Central memory CD4-positive, alpha-beta T cell (primary cell): ENCODE measurements around the gene CRNKL1.

Experiments used
- DNase-seq: peaks from one replicate; pipeline ENCODE4 v3.0.0; 2022
- total RNA-seq, 3 experiments: gene quantifications; one replicate each; lab custom pipeline; 2026; lab: John Stamatoyannopoulos, UW

CRNKL1 gene
- 56.3 to 87.0 (median 79.1) reads per million in 3 experiments for total RNA-seq

DNA sequence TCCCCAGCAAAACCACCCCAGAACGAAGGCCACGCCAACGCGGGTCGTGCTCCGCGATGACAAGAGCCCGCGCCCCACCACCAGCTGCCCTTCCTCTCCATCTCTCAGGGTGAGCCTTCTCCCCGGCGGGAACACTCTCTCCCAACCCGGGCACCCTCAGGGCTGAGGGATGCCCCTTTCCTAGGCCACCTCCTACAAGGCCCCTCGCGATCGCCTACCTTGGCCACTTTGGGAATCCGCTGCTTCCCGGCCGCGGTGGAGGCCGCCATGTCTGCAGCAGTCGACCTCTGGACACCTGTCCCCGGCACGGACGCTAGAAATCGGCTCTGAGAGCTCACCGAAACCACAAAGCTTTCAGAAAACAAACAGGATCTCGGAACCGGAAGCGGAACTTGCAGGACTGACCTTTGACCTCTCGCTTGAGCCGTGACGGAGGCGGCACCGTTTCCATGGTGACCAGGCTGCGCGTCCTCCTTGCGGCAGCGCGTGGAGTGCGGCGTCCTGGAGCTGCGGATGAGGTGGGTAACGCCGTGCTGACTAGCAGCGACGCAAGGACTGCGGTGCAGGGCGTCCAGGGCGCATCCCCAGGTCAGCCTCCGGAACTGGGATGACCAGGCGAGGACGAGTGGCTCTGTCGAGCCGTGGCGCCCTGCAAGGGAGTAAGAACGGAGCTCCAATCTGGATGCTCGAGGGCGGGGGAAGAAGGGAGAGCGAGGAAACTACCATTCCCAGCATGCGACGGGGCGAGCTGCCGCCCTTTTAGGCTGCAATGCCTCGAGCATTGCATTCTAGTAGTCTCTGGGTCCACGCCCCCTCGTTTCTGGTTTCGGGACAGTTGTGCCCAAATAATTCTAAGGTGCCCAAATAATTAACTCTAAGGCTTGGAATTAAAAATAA lies at the start of gene CRNKL1, which contains the start of gene CFAP61:
CRNKL1 (minus strand) TSS at position 393 of the 897 bp plus-strand sequence; CDS start at position 269, 124 bp downstream.
CFAP61 (plus strand) TSS at position 459 of the 897 bp plus-strand sequence. CDS start 4,122 bp downstream, outside the sequence.
- DNase-seq, result peak; percentile 97

GRCh38 chr20:20100881-20101280 lies 48.6 kb upstream of the CRNKL1 start:
- DNase-seq, result no peak

DNA sequence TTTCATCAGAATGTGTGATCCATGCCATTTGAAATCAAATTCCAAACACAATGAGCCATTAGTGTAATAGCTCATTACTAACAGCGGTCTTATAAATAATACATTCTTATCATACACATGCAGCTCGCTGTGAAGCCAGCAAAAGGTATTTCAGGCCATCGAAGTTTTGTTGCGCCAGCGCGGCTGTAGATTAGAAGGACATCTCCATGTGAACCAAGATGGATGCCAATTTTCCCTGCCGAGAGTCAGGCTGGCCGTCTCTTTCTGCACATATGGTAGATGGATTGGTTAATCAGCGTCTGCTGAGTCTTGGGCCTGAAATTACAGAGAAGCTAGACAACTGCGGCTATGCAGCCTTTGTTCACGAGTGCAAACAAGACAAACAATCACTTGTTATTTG lies 44.2 kb upstream of the CRNKL1 start:
- DNase-seq, result no peak

DNA sequence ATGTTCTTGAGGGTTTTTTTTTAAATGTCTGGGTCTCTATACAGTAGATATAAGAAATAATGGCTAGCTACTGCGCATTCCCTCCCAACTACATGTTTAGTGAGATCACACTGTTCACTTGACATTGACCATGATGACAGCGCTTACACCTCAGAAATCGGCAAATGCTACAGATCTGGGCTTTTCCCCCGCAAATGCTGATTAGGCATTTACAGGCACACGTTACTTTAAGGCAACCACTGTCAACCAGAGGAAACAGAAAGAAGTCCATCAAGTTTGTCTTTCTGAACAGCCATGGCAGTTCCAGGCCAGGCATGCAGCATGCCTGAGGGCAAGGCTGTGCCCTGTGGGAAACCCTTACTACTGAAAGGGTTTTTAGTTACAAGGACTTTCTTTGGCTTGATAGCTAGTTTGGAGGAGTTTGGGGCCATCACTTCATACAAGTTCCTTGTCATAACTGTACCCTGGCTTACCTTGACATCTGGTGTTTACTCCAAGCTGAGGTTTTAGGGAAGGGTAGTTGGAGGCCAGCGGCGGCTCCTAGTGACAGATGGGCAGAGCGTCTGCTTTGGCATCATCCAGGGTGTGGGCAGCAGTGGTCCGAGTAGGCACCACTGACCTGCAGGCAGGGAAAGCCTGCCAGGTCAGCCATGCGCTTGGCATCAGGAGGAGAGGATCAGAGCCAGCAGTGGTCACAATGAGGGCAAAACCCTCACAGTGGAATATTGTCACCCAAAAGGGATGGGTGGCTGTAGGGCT lies 43.0 kb upstream of the CRNKL1 start:
- no peak for DNase-seq

- DNase-seq, result no peak
Observed at GRCh38 chr20:20094410-20094809, 42.1 kb upstream of the CRNKL1 start.

DNA sequence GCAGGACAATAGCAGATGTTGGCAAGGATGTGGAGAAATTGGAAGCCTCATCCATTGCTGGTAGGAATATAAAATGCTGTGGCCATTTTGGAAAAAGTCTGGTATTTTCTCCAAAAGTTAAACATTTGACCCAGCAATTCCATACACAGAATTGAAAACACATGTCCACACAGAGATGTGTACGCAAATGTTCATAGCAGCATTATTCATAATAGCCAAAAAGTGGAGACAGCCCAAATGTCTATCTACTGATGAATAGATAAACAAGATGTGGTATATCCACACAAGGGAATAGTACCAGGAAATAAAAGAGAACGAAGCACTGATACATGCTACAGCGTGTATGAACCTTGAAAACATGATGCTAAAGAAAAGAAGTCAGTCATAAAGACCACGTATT lies 40.6 kb upstream of the CRNKL1 start:
- no peak for DNase-seq

- DNase-seq, result no peak
Observed at GRCh38 chr20:20089939-20090338, 37.7 kb upstream of the CRNKL1 start.

GRCh38 chr20:20089018-20089417 lies 36.8 kb upstream of the CRNKL1 start:
- DNase-seq, result no peak

GRCh38 chr20:20085812-20086211 lies 33.5 kb upstream of the CRNKL1 start:
- no peak for DNase-seq

- no peak for DNase-seq
Observed at GRCh38 chr20:20085071-20085470, 32.8 kb upstream of the CRNKL1 start.

DNA sequence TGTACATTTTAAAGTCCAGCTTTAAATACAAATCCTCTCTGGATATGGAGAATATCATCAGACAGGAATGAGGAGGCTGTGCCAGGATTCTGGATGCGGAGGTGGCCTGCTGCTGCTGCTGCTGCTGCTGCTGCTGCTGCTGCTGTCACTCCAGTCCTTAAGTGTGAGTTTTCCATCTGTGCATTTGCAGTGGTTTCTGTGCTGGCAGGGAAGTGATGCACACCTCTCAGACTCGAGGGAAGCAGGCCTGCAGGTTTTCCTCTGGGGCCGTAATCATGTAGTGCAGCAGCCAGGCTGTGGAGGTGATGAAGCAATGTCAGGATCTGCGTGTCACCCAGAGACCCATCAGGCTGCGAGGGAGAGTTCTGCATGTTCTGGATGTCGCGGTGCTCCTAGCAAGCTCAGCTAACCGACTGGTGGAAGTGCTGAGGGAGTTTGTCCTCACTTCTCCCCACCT lies 32.1 kb upstream of the CRNKL1 start:
- DNase-seq, result no peak

DNA sequence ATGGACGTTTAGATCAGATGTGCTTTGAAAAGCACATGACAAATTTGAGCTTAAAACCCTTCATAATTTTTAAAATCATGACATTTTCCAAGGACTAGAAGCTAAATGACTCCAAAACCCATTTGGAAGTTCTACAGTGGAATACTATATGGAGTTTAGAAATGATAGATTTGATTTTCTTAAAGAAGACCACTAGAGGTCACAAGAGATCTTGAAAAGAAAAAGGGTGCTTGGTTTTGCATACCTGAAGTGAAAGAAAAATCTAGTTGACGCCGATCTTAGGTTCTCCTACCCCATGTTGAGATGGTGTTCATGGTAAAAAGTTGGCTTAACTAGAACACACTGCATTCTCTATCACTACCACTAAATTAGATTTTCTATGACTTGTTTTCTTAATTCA lies 31.5 kb upstream of the CRNKL1 start:
- peak; percentile 24 for DNase-seq

DNA sequence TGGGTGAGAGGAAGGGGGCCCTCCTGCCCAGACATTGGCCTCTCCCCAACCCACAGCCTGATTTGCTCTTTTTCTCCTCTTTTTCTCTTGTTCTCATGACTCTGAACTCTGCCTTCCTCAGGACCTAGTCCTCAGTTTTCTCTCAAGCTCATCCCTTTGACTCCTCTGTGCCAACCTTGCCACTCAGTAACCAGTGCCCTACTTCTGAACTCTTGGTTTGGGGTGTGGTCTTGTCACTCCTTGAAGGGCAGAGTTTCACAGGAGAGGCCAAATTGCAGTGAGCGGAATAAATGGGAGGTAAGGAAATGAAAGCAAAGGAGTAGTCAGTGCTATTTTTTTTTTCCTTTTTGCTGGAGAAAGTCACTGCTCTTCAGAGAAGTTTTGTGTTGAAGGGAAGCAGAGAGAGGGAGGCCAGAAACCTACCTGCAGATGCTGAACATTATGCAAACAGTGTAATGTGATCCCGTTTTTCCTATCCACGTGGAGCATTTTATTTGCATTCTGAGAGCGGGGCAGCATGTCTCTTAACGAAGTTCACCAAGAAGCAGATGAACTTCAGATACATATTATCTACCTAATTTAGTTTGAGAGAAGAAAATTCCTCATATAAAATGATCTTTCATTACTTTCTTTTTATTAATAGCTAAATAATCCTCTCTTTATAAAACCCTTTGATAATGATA lies 27.0 kb upstream of the CRNKL1 start:
- DNase-seq, result no peak

- no peak for DNase-seq
Observed at GRCh38 chr20:20078041-20078440, 25.8 kb upstream of the CRNKL1 start.

- no peak for DNase-seq
Observed at GRCh38 chr20:20076297-20077065, 24.2 kb upstream of the CRNKL1 start.

- DNase-seq, result no peak
Observed at GRCh38 chr20:20075032-20075431, 22.8 kb upstream of the CRNKL1 start.

DNA sequence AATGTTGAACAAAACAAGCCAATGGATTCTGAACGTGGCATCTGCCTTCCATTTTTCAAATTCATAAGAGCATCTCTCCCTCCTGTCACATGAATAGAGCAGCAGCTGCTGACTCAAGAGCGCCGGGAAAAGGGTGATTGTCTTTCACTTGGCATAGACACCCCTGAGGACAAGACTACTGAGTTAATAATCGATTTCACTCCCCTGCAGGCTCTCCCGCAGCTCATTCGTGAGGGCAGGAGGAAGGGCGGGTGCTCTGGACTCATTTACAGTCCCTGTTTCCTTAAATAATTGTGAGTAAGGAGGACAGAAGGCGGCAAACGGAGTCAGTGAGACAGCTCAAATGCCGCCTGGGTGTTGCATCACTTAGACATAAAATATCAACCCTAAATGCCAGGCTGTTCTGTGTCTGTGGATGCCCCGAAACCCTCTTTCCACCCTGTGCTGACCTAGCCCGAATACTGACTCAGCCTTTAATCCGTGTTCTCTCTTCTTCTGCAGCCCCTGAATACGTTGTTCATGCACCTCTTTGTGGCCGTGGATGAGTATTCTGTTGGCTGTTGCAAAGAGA lies 21.6 kb upstream of the CRNKL1 start:
- DNase-seq, result no peak

- no peak for DNase-seq
Observed at GRCh38 chr20:20070871-20071726, 18.8 kb upstream of the CRNKL1 start.

GRCh38 chr20:20065361-20065760 lies 13.1 kb upstream of the CRNKL1 start:
- DNase-seq, result no peak

GRCh38 chr20:20063941-20064702 lies 11.9 kb upstream of the CRNKL1 start:
- no peak for DNase-seq
